ENCODE results near the gene ARHGAP42. TPM values are rescaled to one million over a fixed set of nuclear protein-coding genes. Genes with fewer than 3 reads are reported as not detected.

Gene ARHGAP42
- total and polyA plus RNA-seq, 8 donors = 2.3 to 119 (median 39.3) TPM

GRCh38 chr11:100739666-100740065 is 52.6 kb downstream of the ARHGAP42 start:
- intact Hi-C loops (cut with DNase I; ENCODE audit: low total_unique reads) = no loop called here
- H3K27me3 ChIP-seq = no peaks in the 10 kb centered on the region
- TF ChIP-seq POLR2AphosphoS5 (IDR thresholded peaks at IDR 0.05) (peak in 2 of 3 donors; percentile 26 to 52), CTCF (IDR thresholded peaks at IDR 0.05) (no peak), POLR2A (IDR thresholded peaks at IDR 0.05) (no peak), EP300 (IDR thresholded peaks at IDR 0.05) (no peak)
- H3K27ac ChIP-seq = peak overlapping the region in 4 of 5 donors; percentile 36 to 62 (median 48)
- 19 to 40% (median 29%) methylated on average over 3 of the region's 3 CpGs for WGBS, 5 donors
- peak; percentile 47 to 78 for DNase-seq
- no peaks in the 10 kb centered on the region for H3K36me3 ChIP-seq
- peaks cover 13 to 64% (median 38%) of the 10 kb centered on the region in 4 donors for H3K4me1 ChIP-seq
- no peaks in the 10 kb centered on the region for H3K9me3 ChIP-seq
- no peak overlapping the region for H3K4me3 ChIP-seq

- intact Hi-C loops (cut with DNase I; ENCODE audit: low total_unique reads) = no loop called here
- no peak for TF ChIP-seq POLR2A (IDR thresholded peaks at IDR 0.05)
- no peak for TF ChIP-seq CTCF (IDR thresholded peaks at IDR 0.05)
- no peak for TF ChIP-seq EP300 (IDR thresholded peaks at IDR 0.05)
- TF ChIP-seq POLR2AphosphoS5 (IDR thresholded peaks at IDR 0.05) = no peak
- Histone ChIP-seq H3K4me1 (peaks cover 13 to 58% (median 35%) of the 10 kb centered on the region in 4 donors), H3K36me3 (no peaks in the 10 kb centered on the region), H3K27me3 (no peaks in the 10 kb centered on the region), H3K9me3 (no peaks in the 10 kb centered on the region), H3K4me3 (no peak overlapping the region), H3K27ac (peak overlapping the region; percentile 36 to 62 (median 44))
- peak in 1 of 2 donors; percentile 32 for DNase-seq
- WGBS, 5 donors = 20 to 41% (median 23%) methylated on average over 2 of the region's 2 CpGs
Measured at GRCh38 chr11:100740440-100740839, 53.4 kb downstream of the ARHGAP42 start.

- DNase-seq = no peak
- no peaks in the 10 kb centered on the region for H3K36me3 ChIP-seq
- WGBS, 5 donors = 80 to 91% (median 86%) methylated on average over 5 of the region's 5 CpGs
- H3K4me3 ChIP-seq = no peak overlapping the region
- peak overlapping the region in 1 of 5 donors; percentile 52 for H3K27ac ChIP-seq
- no peaks in the 10 kb centered on the region for H3K27me3 ChIP-seq
- H3K9me3 ChIP-seq = no peaks in the 10 kb centered on the region
- intact Hi-C loops (cut with DNase I; ENCODE audit: low total_unique reads) = no loop called here
- TF ChIP-seq POLR2A (IDR thresholded peaks at IDR 0.05) (no peak), POLR2AphosphoS5 (IDR thresholded peaks at IDR 0.05) (no peak), EP300 (IDR thresholded peaks at IDR 0.05) (no peak), CTCF (IDR thresholded peaks at IDR 0.05) (no peak)
- H3K4me1 ChIP-seq = peaks cover 13 to 46% (median 30%) of the 10 kb centered on the region in 4 donors
Measured at GRCh38 chr11:100741866-100742625, 55.0 kb downstream of the ARHGAP42 start.

- no peak for DNase-seq
- Histone ChIP-seq H3K4me1 (peaks cover 0 to 11% (median 4%) of the 10 kb centered on the region in 4 donors), H3K27ac (no peak overlapping the region), H3K9me3 (peaks cover 0 to 22% (median 14%) of the 10 kb centered on the region in 4 donors), H3K27me3 (no peaks in the 10 kb centered on the region), H3K36me3 (peaks cover 0 to 10% (median 5%) of the 10 kb centered on the region in 4 donors), H3K4me3 (no peak overlapping the region)
- TF ChIP-seq POLR2AphosphoS5 (IDR thresholded peaks at IDR 0.05) (no peak), EP300 (IDR thresholded peaks at IDR 0.05) (no peak), POLR2A (IDR thresholded peaks at IDR 0.05) (no peak), CTCF (IDR thresholded peaks at IDR 0.05) (no peak)
- intact Hi-C loops (cut with DNase I; ENCODE audit: low total_unique reads) = no loop called here
- 87 to 98% (median 96%) methylated on average over 6 of the region's 6 CpGs for WGBS, 5 donors
Measured at GRCh38 chr11:100746448-100746847, 59.4 kb downstream of the ARHGAP42 start.

All from stomach (tissue), 9 donors.